ENCODE measurements around the gene OR51A2.
"Not testable (repeated sequence)": the region's sequence is repeated elsewhere in the genome, so short reads cannot be mapped to it uniquely, and the experiment has no call there.

The OR51A2 gene

GRCh38 chr11:4955613-4956012, at the start of gene OR51A2:
TSS of gene OR51A2 (minus strand) at chr11:4955713. CDS start at chr11:4955713, 0 bp downstream.
- DNase-seq: not testable (repeated sequence)

- DNase-seq: peak; percentile 32 to 64 (median 49)
Measured at GRCh38 chr11:5004424-5005274, 49.1 kb upstream of the OR51A2 start.

GRCh38 chr11:4994551-4994950, 39.0 kb upstream of the OR51A2 start, which contains the start of gene OR51L1:
TSS of gene OR51L1 (plus strand) at chr11:4994851. CDS start at chr11:4998983, 4,132 bp downstream.
- DNase-seq: no peak

GRCh38 chr11:4991060-4991459, 35.5 kb upstream of the OR51A2 start:
- DNase-seq: no peak

GRCh38 chr11:4983841-4984240, 28.3 kb upstream of the OR51A2 start:
- no peak for DNase-seq

GRCh38 chr11:4982678-4983077, 27.2 kb upstream of the OR51A2 start:
- no peak for DNase-seq

GRCh38 chr11:4979036-4979435, 23.5 kb upstream of the OR51A2 start:
- no peak for DNase-seq

GRCh38 chr11:4975436-4975835, 19.9 kb upstream of the OR51A2 start:
- DNase-seq: no peak

GRCh38 chr11:4962816-4963215, 7.3 kb upstream of the OR51A2 start:
- no peak for DNase-seq

GRCh38 chr11:4960877-4961276, 5.4 kb upstream of the OR51A2 start:
- DNase-seq: no peak

GRCh38 chr11:4957396-4957795, 1.9 kb upstream of the OR51A2 start:
- DNase-seq: no peak

- no peak for DNase-seq
Measured at GRCh38 chr11:4947505-4947904, 8.0 kb downstream of the OR51A2 start, which contains the start of gene OR51A4. TSS of gene OR51A4 (minus strand) at chr11:4947605. CDS start at chr11:4947100, 505 bp downstream.

- no peak for DNase-seq
Measured at GRCh38 chr11:4936745-4937144, 18.8 kb downstream of the OR51A2 start.

- no peak for DNase-seq
Measured at GRCh38 chr11:4932751-4933150, 22.8 kb downstream of the OR51A2 start.

GRCh38 chr11:4926608-4927007, 28.9 kb downstream of the OR51A2 start:
- no peak for DNase-seq

- no peak for DNase-seq
Measured at GRCh38 chr11:4924239-4924638, 31.3 kb downstream of the OR51A2 start, which contains the start of gene OR51G1. TSS of gene OR51G1 (minus strand) at chr11:4924339. CDS start at chr11:4924339, 0 bp downstream.

GRCh38 chr11:4922304-4922703, 33.2 kb downstream of the OR51A2 start:
- DNase-seq: no peak

GRCh38 chr11:4921796-4922195, 33.7 kb downstream of the OR51A2 start:
- no peak for DNase-seq

GRCh38 chr11:4919250-4919649, 36.3 kb downstream of the OR51A2 start, which contains the start of gene OR51G2:
TSS of gene OR51G2 (minus strand) at chr11:4919350. CDS start at chr11:4915663, 3,687 bp downstream.
- no peak for DNase-seq

- DNase-seq: no peak
Measured at GRCh38 chr11:4916581-4916980, 38.9 kb downstream of the OR51A2 start.

Data from suppressor macrophage treated with lipopolysaccharide for 1 hour (primary cell).